Measurements from ENCODE around the gene VWA3B. TPM values are rescaled to one million over a fixed set of nuclear protein-coding genes. Genes with fewer than 3 reads are reported as not detected.

Gene VWA3B
- total RNA-seq, 2 experiments from 2014 or later = not detected

- no peaks in the 10 kb centered on the region for H3K9me2 ChIP-seq (ENCODE audit: insufficient read depth, low read length)
- intact Hi-C loops (cut with micrococcal nuclease; ENCODE audit: unreplicated experiment) = no loop called here
- H4K20me1 ChIP-seq (ENCODE audit: insufficient read depth, low read length) = no peaks in the 10 kb centered on the region
- no peak for TF ChIP-seq EZH2phosphoT487 (IDR thresholded peaks at IDR 0.05; ENCODE audit: borderline replicate concordance, low read depth, low read length)
- no peak for TF ChIP-seq CTCF (conservative IDR thresholded peaks at IDR 0.05; ENCODE audit: low read length)
- H3K79me2 ChIP-seq (ENCODE audit: insufficient read depth, low read depth, low read length) = no peaks in the 10 kb centered on the region
- peaks cover 5% of the 10 kb centered on the region; the same call in 1 of the 2 replicates for H3K9me3 ChIP-seq (ENCODE audit: low read length)
- H3K27ac ChIP-seq (ENCODE audit: low read depth, low read length, poor library complexity, severe bottlenecking) = no peak overlapping the region
- BruUV-seq (replicated peaks) = no TSS peak
- POLR2A ChIA-PET = no interaction called here
- H3K4me1 ChIP-seq (ENCODE audit: insufficient read depth, low read length, poor library complexity, severe bottlenecking) = no peaks in the 10 kb centered on the region
- no peak overlapping the region for H3K4me2 ChIP-seq (ENCODE audit: low read length)
- no peak overlapping the region for H3K4me3 ChIP-seq (ENCODE audit: low read depth, low read length, poor library complexity, severe bottlenecking)
- no peaks in the 10 kb centered on the region for H3K36me3 ChIP-seq (ENCODE audit: insufficient read depth, low read length)
- DNase-seq (ENCODE audit: low spot score) = no peak
- CTCF ChIA-PET (ENCODE audit: unreplicated experiment) = no interaction called here
- H2AFZ ChIP-seq (ENCODE audit: low read length) = no peak overlapping the region
Observed at GRCh38 chr2:98050070-98050469, 36.9 kb upstream of the VWA3B start.

- TF ChIP-seq CTCF (conservative IDR thresholded peaks at IDR 0.05; ENCODE audit: low read length) (no peak), EZH2phosphoT487 (IDR thresholded peaks at IDR 0.05; ENCODE audit: borderline replicate concordance, low read depth, low read length) (no peak)
- Histone ChIP-seq H3K4me3 (ENCODE audit: low read depth, low read length, poor library complexity, severe bottlenecking) (no peak overlapping the region), H3K36me3 (ENCODE audit: insufficient read depth, low read length) (no peaks in the 10 kb centered on the region), H4K20me1 (ENCODE audit: insufficient read depth, low read length) (no peaks in the 10 kb centered on the region), H3K4me1 (ENCODE audit: insufficient read depth, low read length, poor library complexity, severe bottlenecking) (no peaks in the 10 kb centered on the region), H3K9me3 (ENCODE audit: low read length) (no peaks in the 10 kb centered on the region), H3K27ac (ENCODE audit: low read depth, low read length, poor library complexity, severe bottlenecking) (no peak overlapping the region), H2AFZ (ENCODE audit: low read length) (no peak overlapping the region), H3K9me2 (ENCODE audit: insufficient read depth, low read length) (no peaks in the 10 kb centered on the region), H3K4me2 (ENCODE audit: low read length) (no peak overlapping the region), H3K79me2 (ENCODE audit: insufficient read depth, low read depth, low read length) (no peaks in the 10 kb centered on the region)
- no TSS peak for BruUV-seq (replicated peaks)
- ChIA-PET CTCF (ENCODE audit: unreplicated experiment) (no interaction called here), POLR2A (interaction anchor here (1.7 kb wide), 1 partner anchor 19 kb away, joined by 3 read pairs; no protein-coding TSS in a partner anchor)
- no peak for DNase-seq (ENCODE audit: low spot score)
- intact Hi-C loops (cut with micrococcal nuclease; ENCODE audit: unreplicated experiment) = no loop called here
Observed at GRCh38 chr2:98058191-98058975, 28.6 kb upstream of the VWA3B start.

- POLR2A ChIA-PET = no interaction called here
Observed at GRCh38 chr2:98060277-98060676, 26.7 kb upstream of the VWA3B start.

More at GRCh38 chr2:98060277-98060676, 26.7 kb upstream of the VWA3B start:
- no peaks in the 10 kb centered on the region for H4K20me1 ChIP-seq (ENCODE audit: insufficient read depth, low read length)
- H3K9me2 ChIP-seq (ENCODE audit: insufficient read depth, low read length) = no peaks in the 10 kb centered on the region
- no peaks in the 10 kb centered on the region for H3K79me2 ChIP-seq (ENCODE audit: insufficient read depth, low read depth, low read length)
- intact Hi-C loops (cut with micrococcal nuclease; ENCODE audit: unreplicated experiment) = no loop called here
- H3K36me3 ChIP-seq (ENCODE audit: insufficient read depth, low read length) = no peaks in the 10 kb centered on the region
- no peak overlapping the region for H2AFZ ChIP-seq (ENCODE audit: low read length)
- H3K4me1 ChIP-seq (ENCODE audit: insufficient read depth, low read length, poor library complexity, severe bottlenecking) = no peaks in the 10 kb centered on the region
- H3K27ac ChIP-seq (ENCODE audit: low read depth, low read length, poor library complexity, severe bottlenecking) = no peak overlapping the region
- no peaks in the 10 kb centered on the region for H3K9me3 ChIP-seq (ENCODE audit: low read length)
- CTCF ChIA-PET (ENCODE audit: unreplicated experiment) = no interaction called here
- no peak overlapping the region for H3K4me3 ChIP-seq (ENCODE audit: low read depth, low read length, poor library complexity, severe bottlenecking)
- TF ChIP-seq EZH2phosphoT487 (IDR thresholded peaks at IDR 0.05; ENCODE audit: borderline replicate concordance, low read depth, low read length) (no peak), CTCF (conservative IDR thresholded peaks at IDR 0.05; ENCODE audit: low read length) (no peak)
- no peak overlapping the region for H3K4me2 ChIP-seq (ENCODE audit: low read length)
- no TSS peak for BruUV-seq (replicated peaks)
- DNase-seq (ENCODE audit: low spot score) = no peak
